H1 (cell line): ENCODE data around the gene AFG1L. TPM values are rescaled to one million over a fixed set of nuclear protein-coding genes. Genes with fewer than 3 reads are reported as not detected.

Experiments
- CTCF ChIA-PET: fragments of 300-600 bp; sonication (Branson Sonifier 250); formaldehyde crosslinking; loops from one replicate; lab custom pipeline; 2021; ENCODE audit not compliant: partially characterized antibody; lab: Charles Lee
- POLR2A ChIA-PET: fragments of 300-600 bp; sonication (Branson Sonifier 250); formaldehyde crosslinking; loops from one replicate; lab custom pipeline; 2021; ENCODE audit warnings: inconsistent platforms; ENCODE audit not compliant: partially characterized antibody; lab: Charles Lee
- DNase-seq, 2 experiments: peaks; one replicate each; pipeline versions ENCODE4 v3.0.0 to v3.0.0-alpha.2; 2010 to 2022; ENCODE audit warnings: low spot score in 2 of 2, low read depth in 1 of 2, mixed read lengths in 1 of 2
- FAIRE-seq: peaks from 2 replicates; lab custom pipeline; 2011; peaks lifted over from hg19 to GRCh38; lab: Jason Lieb, UNC
- H2AFZ ChIP-seq: 2 replicates; pipeline ENCODE4 v1.8.1; 2012; ENCODE audit warnings: low read length, inconsistent platforms
- H2AK5ac ChIP-seq: 2 replicates; pipeline ENCODE4 v1.6.1; 2013; ENCODE audit warnings: low read depth, low read length
- H2BK120ac ChIP-seq: replicated peaks from 2 replicates; pipeline ENCODE3; 2013; ENCODE audit warnings: low read depth, low read length, inconsistent platforms
- H2BK12ac ChIP-seq: 2 replicates; pipeline ENCODE4 v1.6.1; 2013; ENCODE audit warnings: low read depth, low read length
- H2BK15ac ChIP-seq: 2 replicates; pipeline ENCODE4 v1.6.1; 2013; ENCODE audit warnings: low read length
- H2BK20ac ChIP-seq: 2 replicates; pipeline ENCODE4 v1.6.1; 2013; ENCODE audit warnings: low read length
- H2BK5ac ChIP-seq: 2 replicates; pipeline ENCODE4 v1.6.1; 2013; ENCODE audit warnings: low read depth, low read length
- H3K14ac ChIP-seq: 2 replicates; pipeline ENCODE4 v1.6.1; 2013; ENCODE audit warnings: inconsistent platforms; ENCODE audit not compliant: insufficient read length
- H3K18ac ChIP-seq: 2 replicates; pipeline ENCODE4 v1.6.1; 2013; ENCODE audit warnings: low read length; ENCODE audit errors: extremely low read depth
- H3K23ac ChIP-seq: 2 replicates; pipeline ENCODE4 v1.6.1; 2013; ENCODE audit warnings: inconsistent platforms; ENCODE audit not compliant: insufficient read length
- H3K23me2 ChIP-seq: 2 replicates; pipeline ENCODE4 v1.6.1; 2013; ENCODE audit warnings: low read depth, low read length
- H3K27ac ChIP-seq: 2 replicates; pipeline ENCODE4 v1.6.1; 2011; ENCODE audit warnings: low read depth, low read length, inconsistent platforms
- H3K27me3 ChIP-seq, 4 experiments: replicated peaks in 1 of 4; 1 replicate in 1 of 4; 2 replicates in 3 of 4; pipeline versions ENCODE4 v1.6.1 to v1.8.1; 2011 to 2013; ENCODE audit warnings: low read length in 3 of 4, mild to moderate bottlenecking in 3 of 4, inconsistent platforms in 2 of 4, mixed read lengths in 2 of 4, moderate library complexity in 1 of 4; ENCODE audit not compliant: control insufficient read depth in 3 of 4, insufficient read depth in 3 of 4; ENCODE audit errors: extremely low read depth in 1 of 4
- H3K36me3 ChIP-seq, 4 experiments: 2 replicates each; pipeline versions ENCODE4 v1.6.1 to v1.8.1; 2011 to 2013; ENCODE audit warnings: mild to moderate bottlenecking in 4 of 4, low read length in 3 of 4, moderate library complexity in 2 of 4, control low read depth in 1 of 4, inconsistent platforms in 1 of 4; ENCODE audit not compliant: insufficient read depth in 4 of 4, control insufficient read depth in 2 of 4
- H3K4ac ChIP-seq: replicated peaks from 2 replicates; pipeline ENCODE3; 2013; ENCODE audit warnings: low read length, low read depth, mixed read lengths, inconsistent platforms; ENCODE audit not compliant: insufficient read length
- H3K4me1 ChIP-seq, 4 experiments: replicated peaks in 1 of 4; 1 replicate in 1 of 4; 2 replicates in 3 of 4; pipeline versions ENCODE4 v1.6.1 to v1.8.1; 2011 to 2013; ENCODE audit warnings: low read length in 3 of 4, inconsistent platforms in 2 of 4, mixed read lengths in 1 of 4; ENCODE audit not compliant: insufficient read depth in 4 of 4, control insufficient read depth in 3 of 4
- H3K4me2 ChIP-seq, 2 experiments: 2 replicates each; pipeline versions ENCODE4 v1.6.1 to v1.8.1; 2011 to 2013; ENCODE audit warnings: low read depth in 2 of 2, low read length in 2 of 2, control low read depth in 1 of 2, inconsistent platforms in 1 of 2, mild to moderate bottlenecking in 1 of 2; ENCODE audit not compliant: insufficient read depth in 1 of 2
- H3K4me3 ChIP-seq, 4 experiments: fragments of 200-600, 300-600 bp in 1 of 4; sonication (generic), shearing (Covaris generic), sonication (Bioruptor Twin) in 1 of 4; 2 replicates each; pipeline versions ENCODE4 v1.5.1 to v1.8.1; 2011 to 2016; ENCODE audit warnings: low read length in 4 of 4, low read depth in 3 of 4, control low read depth in 2 of 4, inconsistent platforms in 2 of 4, mild to moderate bottlenecking in 2 of 4, mixed read lengths in 1 of 4, moderate library complexity in 1 of 4; ENCODE audit not compliant: insufficient read depth in 2 of 4; ENCODE audit errors: extremely low read depth in 1 of 4
- H3K56ac ChIP-seq: replicated peaks from 2 replicates; pipeline ENCODE3; 2013; ENCODE audit warnings: low read depth, mild to moderate bottlenecking, mixed read lengths, low read length, inconsistent platforms; ENCODE audit not compliant: insufficient read length
- H3K79me1 ChIP-seq: 2 replicates; pipeline ENCODE4 v1.6.1; 2013; ENCODE audit warnings: low read depth, low read length, control low read depth
- H3K79me2 ChIP-seq, 2 experiments: 2 replicates each; pipeline versions ENCODE4 v1.6.1 to v1.8.1; 2012 to 2013; ENCODE audit warnings: low read length in 2 of 2, mild to moderate bottlenecking in 2 of 2, inconsistent platforms in 1 of 2; ENCODE audit not compliant: insufficient read depth in 2 of 2, control insufficient read depth in 1 of 2
- H3K9ac ChIP-seq, 4 experiments: replicated peaks in 1 of 4; 1 replicate in 1 of 4; 2 replicates in 3 of 4; pipeline versions ENCODE4 v1.6.1 to v1.8.1; 2011 to 2013; ENCODE audit warnings: low read depth in 3 of 4, low read length in 3 of 4, control low read depth in 2 of 4, mild to moderate bottlenecking in 2 of 4, moderate library complexity in 2 of 4, inconsistent platforms in 1 of 4; ENCODE audit errors: extremely low read depth in 1 of 4
- H3K9me3 ChIP-seq, 2 experiments: 2 replicates each; pipeline versions ENCODE4 v1.6.1 to v1.8.1; 2012 to 2013; ENCODE audit warnings: mild to moderate bottlenecking in 2 of 2, moderate library complexity in 2 of 2, control low read depth in 1 of 2, inconsistent platforms in 1 of 2, low read depth in 1 of 2, low read length in 1 of 2, mixed read lengths in 1 of 2; ENCODE audit not compliant: insufficient read depth in 2 of 2
- H4K20me1 ChIP-seq, 2 experiments: replicated peaks in 1 of 2; 2 replicates each; pipeline versions ENCODE3 to v1.8.1; 2011 to 2013; ENCODE audit warnings: inconsistent platforms in 2 of 2, low read length in 2 of 2, mild to moderate bottlenecking in 1 of 2; ENCODE audit not compliant: insufficient read depth in 2 of 2, control insufficient read depth in 1 of 2
- H4K5ac ChIP-seq: 2 replicates; pipeline ENCODE4 v1.6.1; 2013; ENCODE audit warnings: low read length, low read depth, mixed read lengths, inconsistent platforms; ENCODE audit not compliant: insufficient read length
- H4K8ac ChIP-seq: 2 replicates; pipeline ENCODE4 v1.8.0; 2013; ENCODE audit warnings: mild to moderate bottlenecking, moderate library complexity, low read length, inconsistent platforms; ENCODE audit not compliant: insufficient read depth; ENCODE audit errors: extremely low read depth
- H4K91ac ChIP-seq: replicated peaks from 2 replicates; pipeline ENCODE3; 2013; ENCODE audit warnings: low read length, mixed read lengths, inconsistent platforms; ENCODE audit not compliant: insufficient read length
- POLR2AphosphoS5 ChIP-seq: IDR thresholded peaks from 2 replicates; pipeline ENCODE4 v1.6.1; 2011; ENCODE audit warnings: low read depth, low read length
- SP1 ChIP-seq: IDR thresholded peaks from 2 replicates; pipeline ENCODE4 v1.6.1; 2011; ENCODE audit warnings: low read depth, low read length
- TEAD4 ChIP-seq: IDR thresholded peaks from 2 replicates; pipeline ENCODE4 v1.6.1; 2012; ENCODE audit warnings: low read depth, low read length, inconsistent platforms, mixed read lengths
- WGBS, 2 experiments: shearing (Covaris generic) in 1 of 2; methylation state at CpG; one replicate each; pipeline versions ENCODE4 v1.1.6 to v1.1.7; 2013 to 2015; ENCODE audit warnings: low lambda C conversion rate in 2 of 2, mixed read lengths in 2 of 2, inconsistent platforms in 1 of 2, low coverage in 1 of 2, missing lambda C conversion rate in 1 of 2; ENCODE audit not compliant: insufficient replicate concordance in 2 of 2, insufficient coverage in 1 of 2, insufficient read length in 1 of 2; ENCODE audit errors: extremely low coverage in 1 of 2, missing lambda C conversion rate in 1 of 2; 5-methylcytosine and 5-hydroxymethylcytosine counted together
- polyA plus RNA-seq, 7 experiments: library from polyadenylated mRNA; depleted of rRNA in 3 of 7; stranded (reverse) in 5 of 7; unstranded in 2 of 7; fragments of >200 nt in 5 of 7; fragments of 200-250 nt in 2 of 7; gene quantifications; 1 replicate in 5 of 7; 2 replicates in 1 of 7; 4 replicates in 1 of 7; pipeline versions ENCODE4 v1.2.1 to v1.2.3, GENCODE V29; 2011 to 2013; ENCODE audit warnings: missing spikeins in 2 of 7, mixed read lengths in 2 of 7
- total RNA-seq: library from RNA; stranded (reverse); fragmentation: NEBNext Ultra II Directional; extraction: Animal tissue kit (Norgen Biotek cat#: 25700); gene quantifications from 2 replicates; pipeline ENCODE4 v1.2.1, GENCODE V29; 2021

The AFG1L gene
- total and polyA plus RNA-seq, 2 of the 8 experiments (the other 6 are each of a cell fraction or from before 2014, with no cell fraction given) = 0.98 to 5.7 TPM

- no peak overlapping the region for H2BK20ac ChIP-seq
- no peak overlapping the region for H3K27ac ChIP-seq
- no peak overlapping the region for H3K9ac ChIP-seq
- H3K79me2 ChIP-seq = no peaks in the 10 kb centered on the region
- no peak overlapping the region for H3K56ac ChIP-seq
- H3K27me3 ChIP-seq = no peaks in the 10 kb centered on the region
- H2BK120ac ChIP-seq = no peak overlapping the region
- no peaks in the 10 kb centered on the region for H3K9me3 ChIP-seq
- DNase-seq (no peak), FAIRE-seq (peak; percentile 57)
- H4K5ac ChIP-seq = no peak overlapping the region
- POLR2A ChIA-PET = interaction anchor here (0.7 kb wide), 1 partner anchor 13 kb away, joined by 3 read pairs; no protein-coding TSS in a partner anchor
- 0 out of 7 replicates have a peak, but pooled peaks cover 0 to 2% (median 0%) of the 10 kb centered on the region in 4 experiments for H3K4me1 ChIP-seq
- H4K91ac ChIP-seq = no peak overlapping the region
- H2BK12ac ChIP-seq = no peak overlapping the region
- H2AK5ac ChIP-seq = no peak overlapping the region
- 59% methylated on average over 5 of the region's 5 CpGs; no CpG with 5 or more reads in 1 of the 2 experiments for WGBS, 2 experiments
- H2BK5ac ChIP-seq = no peak overlapping the region
- H3K23me2 ChIP-seq = no peaks in the 10 kb centered on the region
- no peak overlapping the region for H3K23ac ChIP-seq
- TF ChIP-seq SP1 (0 out of 2 replicates have a peak, but pooled peaks have one; percentile 5), TEAD4 (peak; percentile 89), POLR2AphosphoS5 (no peak)
- TF ChIP-seq, all 59 proteins: peak for 2
- Histone ChIP-seq H3K79me1 (no peaks in the 10 kb centered on the region), H3K4me2 (no peak overlapping the region; a peak in 1 of 4 replicates), H2BK15ac (no peak overlapping the region), H4K20me1 (no peaks in the 10 kb centered on the region), H4K8ac (no peak overlapping the region), H2AFZ (no peak overlapping the region), H3K4me3 (no peak overlapping the region; a peak in 1 of 8 replicates), H3K18ac (no peak overlapping the region; the same call in 1 of the 2 replicates), H3K14ac (no peak overlapping the region), H3K36me3 (no peaks in the 10 kb centered on the region), H3K4ac (no peak overlapping the region)
- CTCF ChIA-PET = interaction anchor here (0.6 to 2.9 kb wide), 20 partner anchors 10 to 560 kb away, joined by 3 to 13 read pairs (median 4); no protein-coding TSS in a partner anchor
These were observed 229.8 kb downstream of the AFG1L start for GRCh38 chr6:108524528-108525248.
